Trophoblast cell (in vitro differentiated cells and primary cell): ENCODE measurements around the gene RAD51B.

Source experiments
- DNase-seq, 2 donors: peaks; one replicate each; pipeline ENCODE4 v3.0.0-alpha.2; 2016
- H2AFZ ChIP-seq: 2 replicates; pipeline ENCODE4 v1.6.1; 2013; ENCODE audit warnings: low read length, moderate library complexity, mild to moderate bottlenecking; ENCODE audit not compliant: insufficient read depth, poor library complexity
- H2AK5ac ChIP-seq: 2 replicates; pipeline ENCODE4 v1.6.1; 2013; ENCODE audit warnings: mild to moderate bottlenecking, low read length
- H2BK120ac ChIP-seq: 2 replicates; pipeline ENCODE4 v1.6.1; 2013; ENCODE audit warnings: low read length, mild to moderate bottlenecking, moderate library complexity; ENCODE audit not compliant: insufficient read depth, poor library complexity
- H2BK12ac ChIP-seq: 2 replicates; pipeline ENCODE4 v1.6.1; 2013; ENCODE audit warnings: mild to moderate bottlenecking, low read length, moderate library complexity
- H2BK5ac ChIP-seq: 2 replicates; pipeline ENCODE4 v1.6.1; 2013; ENCODE audit warnings: low read length, low read depth, moderate library complexity, mild to moderate bottlenecking; ENCODE audit not compliant: poor library complexity
- H3K14ac ChIP-seq: 2 replicates; pipeline ENCODE4 v1.6.1; 2013; ENCODE audit warnings: mild to moderate bottlenecking, low read length
- H3K18ac ChIP-seq: 2 replicates; pipeline ENCODE4 v1.6.1; 2013; ENCODE audit warnings: mild to moderate bottlenecking, low read length
- H3K23ac ChIP-seq: 2 replicates; pipeline ENCODE4 v1.6.1; 2013; ENCODE audit warnings: low read length
- H3K27ac ChIP-seq: 2 replicates; pipeline ENCODE4 v1.5.1; 2013; ENCODE audit warnings: low read depth, mild to moderate bottlenecking, inconsistent platforms, low read length, moderate library complexity
- H3K27me3 ChIP-seq: 2 replicates; pipeline ENCODE4 v1.6.1; 2013; ENCODE audit warnings: inconsistent platforms, mild to moderate bottlenecking, low read length, moderate library complexity; ENCODE audit not compliant: insufficient read depth
- H3K36me3 ChIP-seq, 2 experiments: 1 replicate in 1 of 2; 2 replicates in 1 of 2; pipeline ENCODE4 v1.6.1; 2013; ENCODE audit warnings: low read length in 2 of 2, mild to moderate bottlenecking in 2 of 2, moderate library complexity in 1 of 2; ENCODE audit not compliant: insufficient read depth in 2 of 2, control insufficient read depth in 1 of 2
- H3K4ac ChIP-seq: 2 replicates; pipeline ENCODE4 v1.6.1; 2013; ENCODE audit warnings: low read depth, mild to moderate bottlenecking, low read length, moderate library complexity
- H3K4me1 ChIP-seq, 2 experiments: 1 replicate in 1 of 2; 2 replicates in 1 of 2; pipeline ENCODE4 v1.6.1; 2013; ENCODE audit warnings: low read length in 2 of 2, mild to moderate bottlenecking in 2 of 2, moderate library complexity in 1 of 2; ENCODE audit not compliant: insufficient read depth in 2 of 2, control insufficient read depth in 1 of 2
- H3K4me2 ChIP-seq: 2 replicates; pipeline ENCODE4 v1.6.1; 2013; ENCODE audit warnings: inconsistent platforms, mild to moderate bottlenecking, low read length, moderate library complexity
- H3K4me3 ChIP-seq: 2 replicates; pipeline ENCODE4 v1.5.1; 2013; ENCODE audit warnings: mild to moderate bottlenecking, low read depth, low read length, inconsistent platforms
- H3K79me1 ChIP-seq: one replicate; pipeline ENCODE4 v1.6.1; 2013; ENCODE audit warnings: low read length
- H3K79me2 ChIP-seq: 2 replicates; pipeline ENCODE4 v1.6.1; 2013; ENCODE audit warnings: low read length, mild to moderate bottlenecking; ENCODE audit not compliant: control insufficient read depth, insufficient read depth, poor library complexity
- H3K9ac ChIP-seq: 2 replicates; pipeline ENCODE4 v1.6.1; 2013; ENCODE audit warnings: mild to moderate bottlenecking, low read length
- H3K9me3 ChIP-seq: 2 replicates; pipeline ENCODE4 v1.6.1; 2013; ENCODE audit warnings: low read depth, mild to moderate bottlenecking, control low read depth, inconsistent platforms, low read length; ENCODE audit not compliant: insufficient read depth
- H4K12ac ChIP-seq: 2 replicates; pipeline ENCODE4 v1.6.1; 2013; ENCODE audit warnings: low read depth, mild to moderate bottlenecking, low read length, moderate library complexity
- H4K8ac ChIP-seq: 2 replicates; pipeline ENCODE4 v1.6.1; 2013; ENCODE audit warnings: low read depth, mild to moderate bottlenecking, low read length, moderate library complexity
- H4K91ac ChIP-seq: one replicate; pipeline ENCODE4 v1.6.1; 2013; ENCODE audit warnings: low read depth, mild to moderate bottlenecking, low read length, moderate library complexity
- WGBS: extraction: QIAGEN DNeasy Blood & Tissue Kit; methylation state at CpG from one replicate; pipeline ENCODE4 v1.1.7; 2013; ENCODE audit warnings: missing lambda C conversion rate; ENCODE audit not compliant: insufficient read length, insufficient coverage; ENCODE audit errors: extremely low coverage; 5-methylcytosine and 5-hydroxymethylcytosine counted together

RAD51B gene

DNA sequence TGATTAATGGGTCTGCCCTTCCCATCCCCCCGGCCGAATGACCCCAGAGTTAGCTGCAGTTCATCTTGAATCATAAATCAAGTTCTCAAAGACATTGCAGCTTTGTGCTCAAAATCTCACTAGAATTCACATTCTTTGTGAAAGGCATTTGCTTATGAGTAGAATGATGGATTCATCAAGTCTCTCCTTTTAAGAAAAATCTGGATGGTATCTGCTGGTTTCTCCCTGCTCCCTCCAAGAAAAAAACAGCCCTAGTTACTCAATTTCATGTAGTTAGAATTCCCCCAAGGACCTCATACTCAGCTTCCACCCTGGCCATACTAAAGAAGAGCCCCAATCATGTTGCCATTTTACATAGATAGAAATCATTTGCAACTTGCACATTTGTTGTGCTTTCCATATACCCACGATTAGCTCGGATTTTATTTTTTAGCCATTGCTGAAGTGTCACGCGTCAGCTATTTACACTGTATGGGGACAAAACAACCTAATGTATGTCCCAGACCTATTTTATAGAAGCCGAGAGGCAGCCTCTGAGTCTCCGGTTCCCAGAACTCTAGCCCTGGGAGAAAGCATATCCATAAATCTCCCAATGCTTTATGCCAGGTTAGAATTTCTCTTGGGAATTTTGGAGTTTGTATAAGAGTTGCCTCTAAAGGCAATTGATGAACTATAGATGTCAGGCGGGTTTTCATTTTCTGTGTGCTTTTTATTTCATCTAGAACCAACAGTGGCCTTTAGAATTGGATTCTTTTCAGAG is 673.8 kb downstream of the RAD51B start:
- no peak overlapping the region for H2BK5ac ChIP-seq
- H3K23ac ChIP-seq = no peak overlapping the region
- H2AK5ac ChIP-seq = no peak overlapping the region
- no CpG with 5 or more reads among the region's 9 CpGs for WGBS
- no peaks in the 10 kb centered on the region for H3K9me3 ChIP-seq
- no peak overlapping the region for H2BK120ac ChIP-seq
- no peaks in the 10 kb centered on the region for H3K79me2 ChIP-seq
- no peak overlapping the region for H3K18ac ChIP-seq
- H3K4me1 ChIP-seq = peaks cover 3 to 5% of the 10 kb centered on the region in 2 experiments
- H3K4me2 ChIP-seq = no peak overlapping the region
- H3K36me3 ChIP-seq = no peaks in the 10 kb centered on the region
- no peak overlapping the region for H3K14ac ChIP-seq
- H3K27ac ChIP-seq = no peak overlapping the region
- H3K27me3 ChIP-seq = no peaks in the 10 kb centered on the region
- H3K79me1 ChIP-seq = peaks cover 5% of the 10 kb centered on the region
- no peak overlapping the region for H4K8ac ChIP-seq
- H2AFZ ChIP-seq = no peak overlapping the region
- H4K91ac ChIP-seq = peak overlapping the region; percentile 12
- no peak for DNase-seq
- H3K9ac ChIP-seq = no peak overlapping the region
- H3K4me3 ChIP-seq = no peak overlapping the region
- no peak overlapping the region for H2BK12ac ChIP-seq
- H4K12ac ChIP-seq = no peak overlapping the region
- H3K4ac ChIP-seq = no peak overlapping the region

DNA sequence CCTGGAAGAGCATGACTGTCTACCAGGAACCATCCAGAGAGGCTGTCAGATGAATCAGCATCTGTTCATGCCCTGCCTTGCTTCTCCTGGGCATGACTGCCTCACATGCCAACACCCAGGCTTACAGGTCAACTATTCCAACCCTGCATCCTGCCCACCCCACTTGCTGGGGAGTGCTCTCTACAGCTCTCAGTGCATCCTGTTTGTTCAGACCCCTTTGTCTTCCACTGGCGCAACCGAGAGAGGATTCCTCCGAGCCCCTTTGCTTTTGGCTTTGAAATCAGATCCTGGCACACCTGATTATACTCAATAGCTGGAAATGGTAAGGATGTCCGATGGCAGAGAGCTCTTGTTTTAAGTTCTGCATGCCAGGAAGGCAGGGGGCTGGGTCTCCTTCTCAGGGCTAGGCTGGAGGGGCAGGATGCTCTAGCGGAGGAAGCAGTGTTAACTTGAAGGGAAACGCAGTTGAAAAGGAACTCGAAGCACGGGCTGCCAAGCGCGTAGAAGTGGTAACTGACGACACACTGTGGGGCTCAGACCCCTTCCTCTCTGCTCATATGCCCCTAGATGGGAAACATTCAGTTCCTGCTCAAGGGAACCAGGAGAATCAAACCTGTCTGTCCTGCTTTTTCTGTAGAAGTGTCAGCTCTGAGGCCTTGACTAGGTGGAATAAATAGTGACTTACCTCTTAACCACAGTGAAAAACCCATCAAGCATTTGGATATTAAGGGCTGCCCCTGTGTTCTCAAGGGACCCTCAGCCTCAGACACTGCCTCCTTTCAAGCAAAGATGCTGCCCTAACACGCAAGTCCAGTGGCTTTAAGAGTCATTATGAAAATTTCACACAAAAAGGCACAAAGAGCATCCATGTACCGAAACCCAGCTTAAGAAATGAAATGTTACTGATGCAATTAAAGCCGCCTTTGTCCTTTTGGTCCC is 675.8 kb downstream of the RAD51B start:
- Histone ChIP-seq H2AK5ac (no peak overlapping the region), H3K14ac (no peak overlapping the region), H3K4me1 (peaks cover 3 to 5% of the 10 kb centered on the region in 2 experiments), H3K27ac (no peak overlapping the region), H3K18ac (no peak overlapping the region), H4K8ac (no peak overlapping the region), H4K12ac (no peak overlapping the region), H2BK5ac (no peak overlapping the region), H3K4me2 (no peak overlapping the region), H3K27me3 (no peaks in the 10 kb centered on the region), H2BK12ac (no peak overlapping the region), H2BK120ac (peak overlapping the region; percentile 5), H3K79me2 (no peaks in the 10 kb centered on the region), H4K91ac (peak overlapping the region; percentile 38), H2AFZ (no peak overlapping the region), H3K79me1 (peaks cover 7% of the 10 kb centered on the region), H3K4me3 (no peak overlapping the region), H3K9ac (no peak overlapping the region), H3K4ac (no peak overlapping the region), H3K9me3 (no peaks in the 10 kb centered on the region), H3K36me3 (no peaks in the 10 kb centered on the region), H3K23ac (no peak overlapping the region)
- WGBS = no CpG with 5 or more reads among the region's 14 CpGs
- DNase-seq = no peak

DNA sequence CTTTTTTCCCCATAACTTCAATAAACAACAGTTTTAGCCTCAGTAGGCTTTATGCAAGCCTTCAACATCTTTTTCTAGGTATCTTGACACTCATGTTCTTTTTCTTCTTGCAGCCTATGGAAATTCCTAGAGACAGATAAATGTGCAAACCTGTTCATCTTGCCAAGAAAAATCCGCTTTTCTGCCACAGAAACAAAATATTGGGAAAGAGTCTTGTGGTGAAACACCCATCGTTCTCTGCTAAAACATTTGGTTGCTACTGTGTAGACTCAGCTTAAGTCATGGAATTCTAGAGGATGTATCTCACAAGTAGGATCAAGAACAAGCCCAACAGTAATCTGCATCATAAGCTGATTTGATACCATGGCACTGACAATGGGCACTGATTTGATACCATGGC is 677.4 kb downstream of the RAD51B start:
- Histone ChIP-seq H2AK5ac (no peak overlapping the region), H2BK5ac (no peak overlapping the region), H4K12ac (no peak overlapping the region), H3K79me2 (no peaks in the 10 kb centered on the region), H3K23ac (no peak overlapping the region), H3K4me2 (no peak overlapping the region), H3K9ac (no peak overlapping the region), H3K36me3 (no peaks in the 10 kb centered on the region), H3K27me3 (no peaks in the 10 kb centered on the region), H3K4me3 (no peak overlapping the region), H3K27ac (no peak overlapping the region), H3K4me1 (peaks cover 3% of the 10 kb centered on the region in 2 experiments), H3K18ac (no peak overlapping the region), H3K14ac (no peak overlapping the region), H4K91ac (no peak overlapping the region), H2AFZ (no peak overlapping the region), H4K8ac (no peak overlapping the region), H2BK12ac (no peak overlapping the region), H3K79me1 (peaks cover 5% of the 10 kb centered on the region), H3K9me3 (no peaks in the 10 kb centered on the region), H2BK120ac (no peak overlapping the region), H3K4ac (no peak overlapping the region)
- whole genome bisulfite sequencing = no CpG with 5 or more reads among the region's 2 CpGs
- no peak for DNase-seq

DNA sequence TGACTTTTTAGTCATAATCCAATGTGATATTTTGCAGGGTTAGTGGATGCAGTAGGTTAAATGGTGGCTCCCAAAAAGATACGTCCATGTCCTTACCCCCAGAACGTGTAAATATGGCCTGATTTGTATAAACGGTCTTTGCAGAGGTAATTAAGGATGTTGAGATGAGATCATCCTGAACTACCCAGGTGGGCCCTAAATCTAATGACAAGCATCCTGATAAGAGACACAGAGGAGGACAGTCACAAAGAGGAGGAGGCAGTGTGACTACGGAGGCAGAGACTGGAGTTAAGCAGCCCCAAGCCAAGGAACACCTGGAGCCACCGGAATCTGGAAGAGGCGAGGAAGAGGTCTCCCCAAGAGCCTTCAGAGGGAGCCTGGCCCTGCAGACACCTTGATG is 679.9 kb downstream of the RAD51B start:
- Histone ChIP-seq H4K12ac (no peak overlapping the region), H4K91ac (no peak overlapping the region), H3K27me3 (no peaks in the 10 kb centered on the region), H3K9ac (no peak overlapping the region), H3K79me1 (peaks cover 19% of the 10 kb centered on the region), H3K9me3 (no peaks in the 10 kb centered on the region), H3K4me3 (no peak overlapping the region), H3K23ac (no peak overlapping the region), H2BK12ac (peak overlapping the region; percentile 42), H2AK5ac (no peak overlapping the region), H3K36me3 (no peaks in the 10 kb centered on the region), H3K4ac (no peak overlapping the region), H2BK120ac (no peak overlapping the region), H3K4me2 (no peak overlapping the region), H3K14ac (no peak overlapping the region), H3K4me1 (peaks cover 19 to 21% of the 10 kb centered on the region in 2 experiments), H3K18ac (no peak overlapping the region), H2BK5ac (no peak overlapping the region), H4K8ac (no peak overlapping the region), H2AFZ (no peak overlapping the region), H3K27ac (no peak overlapping the region), H3K79me2 (no peaks in the 10 kb centered on the region)
- WGBS = no CpG with 5 or more reads among the region's 6 CpGs
- no peak for DNase-seq
